Activated gamma-delta T cell (primary cell): ENCODE measurements around the gene SLC24A4.

Experiments used
- DNase-seq: peaks from one replicate; lab custom pipeline; 2025; lab: John Stamatoyannopoulos, UW

The SLC24A4 gene

DNA sequence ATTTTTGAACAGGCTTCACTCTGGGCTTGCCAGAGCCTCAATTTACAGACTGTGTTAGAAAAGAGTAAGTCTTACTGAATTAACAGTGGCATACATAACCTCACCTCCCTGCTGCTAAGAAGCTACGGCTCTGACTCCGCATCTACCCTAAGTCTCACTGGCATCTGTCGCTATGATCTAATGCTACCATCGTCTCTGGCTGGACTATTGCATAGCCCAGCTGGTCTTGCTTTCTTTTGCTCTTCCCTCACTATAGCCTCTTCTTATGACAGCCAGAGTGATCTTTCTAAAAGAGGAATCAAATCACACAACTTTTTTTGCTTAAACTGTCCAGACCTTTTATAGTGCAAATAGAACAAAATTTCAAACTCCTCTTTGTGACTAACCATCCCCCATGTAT lies 81.1 kb downstream of the SLC24A4 start:
- DNase-seq, result no peak

- DNase-seq, result no peak
Observed at GRCh38 chr14:92404421-92404820, 81.5 kb downstream of the SLC24A4 start.

DNA sequence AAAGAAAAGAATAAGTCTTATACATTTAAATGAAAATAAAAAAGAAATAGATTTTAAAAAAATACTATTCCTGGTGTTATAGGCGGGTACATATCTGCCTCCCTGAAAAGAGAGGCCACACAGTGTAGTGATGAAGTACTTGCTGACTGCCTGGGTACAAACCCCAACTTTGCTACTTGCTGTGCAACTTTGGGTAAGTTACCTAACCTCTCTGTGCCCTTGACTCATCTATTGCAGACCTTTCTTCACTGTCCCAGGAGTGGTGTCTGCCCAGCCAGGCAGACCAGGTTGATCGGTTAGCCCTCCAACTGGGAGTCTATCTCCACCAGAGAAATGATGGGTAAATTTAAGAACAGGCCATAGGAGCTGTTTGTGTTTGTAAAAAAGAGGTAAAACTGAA lies 82.0 kb downstream of the SLC24A4 start:
- no peak for DNase-seq

DNA sequence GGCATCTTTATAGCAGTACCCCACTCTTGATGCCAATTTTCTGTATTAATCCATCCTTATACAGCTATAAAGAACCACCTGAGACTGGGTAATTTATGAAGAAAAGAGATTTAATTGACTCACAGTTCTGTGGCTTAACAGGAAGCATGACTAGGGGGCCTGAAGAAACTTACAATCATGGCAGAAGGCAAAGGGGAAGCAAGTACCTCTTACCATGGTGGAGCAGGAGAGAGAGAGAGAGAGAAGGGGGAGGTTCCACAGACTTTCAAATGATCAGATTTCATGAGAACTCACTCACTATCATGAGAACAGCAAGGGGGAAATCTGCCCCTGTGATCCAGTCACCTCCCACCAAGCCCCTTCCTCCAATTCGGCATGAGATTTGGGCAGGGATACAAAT lies 84.4 kb downstream of the SLC24A4 start:
- no peak for DNase-seq

DNA sequence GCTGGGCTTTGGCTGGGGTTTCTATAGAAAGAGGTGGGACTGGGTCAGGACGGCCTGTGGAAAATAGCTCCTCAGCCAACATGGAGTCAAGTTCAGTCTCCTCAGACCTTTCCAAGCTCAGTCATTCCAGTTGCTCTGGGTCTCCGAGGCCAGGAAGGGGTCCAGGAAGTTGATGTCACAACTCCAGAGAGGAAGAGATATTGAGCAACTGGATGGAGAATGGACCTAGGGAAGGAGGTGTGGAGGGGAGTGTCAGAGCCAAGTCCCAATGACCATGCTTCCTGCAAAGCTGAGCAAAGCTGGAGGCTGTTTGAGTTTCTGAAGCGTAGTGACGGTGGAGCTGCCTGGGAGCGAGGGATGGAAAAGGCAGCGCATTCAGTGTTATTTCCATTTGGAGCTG lies 86.1 kb downstream of the SLC24A4 start:
- no peak for DNase-seq

DNA sequence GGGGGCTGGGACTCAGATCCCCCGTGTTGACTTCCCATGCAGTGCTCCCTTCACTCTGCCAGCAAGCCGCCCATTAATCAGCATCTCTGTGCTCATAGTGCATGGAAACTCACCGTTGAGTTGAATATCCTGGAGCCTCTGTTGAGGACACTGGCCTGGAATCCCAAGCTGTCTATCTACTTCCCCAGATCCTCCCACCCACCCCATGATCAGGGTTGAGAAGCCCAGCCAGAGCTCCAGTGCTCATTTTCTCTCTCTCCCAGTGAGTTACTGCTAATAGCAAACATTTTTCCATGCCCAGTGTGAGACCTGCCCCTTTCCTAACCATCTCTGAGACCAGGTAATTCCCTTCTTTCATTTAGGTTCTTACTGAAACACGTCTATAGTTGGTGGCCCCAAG lies 88.2 kb downstream of the SLC24A4 start:
- no peak for DNase-seq

GRCh38 chr14:92411941-92412340 lies 89.0 kb downstream of the SLC24A4 start:
- no peak for DNase-seq

DNA sequence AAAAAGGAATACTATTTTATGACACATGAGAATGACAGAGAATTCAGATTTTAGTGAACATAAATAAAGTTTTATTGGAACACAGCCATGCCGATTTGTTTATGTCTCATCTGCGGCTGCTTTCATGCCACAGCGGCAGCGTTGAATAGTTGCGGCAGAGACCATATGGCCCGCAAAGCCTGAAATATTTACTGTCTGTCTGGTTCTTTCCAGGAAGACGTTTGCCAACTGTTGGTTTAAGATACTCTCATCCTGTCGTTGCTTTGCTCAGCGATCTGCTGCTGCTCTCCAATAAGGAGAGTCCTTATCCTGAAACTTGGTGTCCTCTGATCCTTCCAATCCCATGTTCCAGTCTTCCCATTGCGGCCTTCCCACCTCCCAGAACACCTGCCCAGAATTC lies 89.9 kb downstream of the SLC24A4 start:
- no peak for DNase-seq

DNA sequence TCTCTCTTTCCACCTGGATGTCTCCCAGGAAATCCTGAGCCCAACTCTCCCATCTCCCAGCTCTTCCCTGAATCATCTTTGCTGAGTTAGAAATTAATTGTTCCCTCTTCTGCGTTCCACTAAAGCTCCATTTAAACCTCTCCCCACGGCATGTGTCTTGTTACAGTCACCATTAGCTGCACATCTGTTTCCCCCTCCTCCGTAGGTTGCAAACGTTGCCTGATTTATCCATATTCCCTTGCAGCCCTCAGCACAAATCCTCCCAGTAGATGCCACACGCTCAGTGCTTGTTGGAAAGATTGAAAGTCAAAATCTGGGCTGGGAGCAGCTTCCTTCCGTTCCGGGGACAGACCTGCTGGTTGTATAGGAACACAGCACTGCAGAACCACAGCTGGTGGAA lies 90.4 kb downstream of the SLC24A4 start:
- no peak for DNase-seq

GRCh38 chr14:92414690-92415445 lies 91.9 kb downstream of the SLC24A4 start:
- DNase-seq, result no peak

GRCh38 chr14:92415969-92416368 lies 93.0 kb downstream of the SLC24A4 start:
- DNase-seq, result no peak

DNA sequence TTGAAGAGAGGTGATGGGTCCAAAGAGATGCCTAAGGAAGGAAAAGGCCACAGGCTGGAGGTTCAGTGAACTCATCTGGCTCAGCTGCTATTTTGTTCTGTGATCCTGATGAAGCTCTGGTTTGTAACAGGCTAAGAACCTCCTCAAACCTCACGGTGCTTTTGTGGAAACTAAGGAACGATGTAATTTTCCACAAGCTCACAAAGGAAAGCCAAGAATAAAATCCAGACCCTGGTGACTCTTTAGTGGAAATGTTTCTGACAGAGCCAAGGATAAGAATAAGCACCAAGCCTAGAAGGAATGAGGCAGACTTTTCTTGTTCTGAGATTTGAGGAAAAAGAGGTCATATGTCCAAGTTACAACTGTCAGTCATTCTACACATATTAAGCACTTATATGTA lies 93.6 kb downstream of the SLC24A4 start:
- DNase-seq, result no peak

DNA sequence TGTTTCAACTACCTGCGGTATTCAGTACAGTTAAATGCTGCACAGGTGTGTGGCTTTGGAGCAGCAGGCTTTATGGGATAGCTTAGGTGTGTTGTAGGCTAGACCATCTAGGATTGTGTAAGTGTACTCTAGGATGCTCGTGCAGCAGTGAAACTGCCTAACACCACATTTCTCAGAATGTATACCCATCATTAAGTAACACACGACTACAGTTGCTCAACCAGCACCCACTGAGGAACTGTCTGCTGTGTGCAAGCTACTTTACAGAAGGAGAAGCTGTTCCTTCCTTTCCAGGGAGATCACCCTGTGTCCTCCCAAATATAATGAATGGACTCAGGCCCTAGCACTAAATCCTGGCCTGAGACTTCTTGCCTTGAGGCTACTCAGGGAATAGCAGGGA lies 94.8 kb downstream of the SLC24A4 start:
- DNase-seq, result no peak

- no peak for DNase-seq
Observed at GRCh38 chr14:92421751-92422150, 98.8 kb downstream of the SLC24A4 start.

- no peak for DNase-seq
Observed at GRCh38 chr14:92425101-92425500, 102.1 kb downstream of the SLC24A4 start.

DNA sequence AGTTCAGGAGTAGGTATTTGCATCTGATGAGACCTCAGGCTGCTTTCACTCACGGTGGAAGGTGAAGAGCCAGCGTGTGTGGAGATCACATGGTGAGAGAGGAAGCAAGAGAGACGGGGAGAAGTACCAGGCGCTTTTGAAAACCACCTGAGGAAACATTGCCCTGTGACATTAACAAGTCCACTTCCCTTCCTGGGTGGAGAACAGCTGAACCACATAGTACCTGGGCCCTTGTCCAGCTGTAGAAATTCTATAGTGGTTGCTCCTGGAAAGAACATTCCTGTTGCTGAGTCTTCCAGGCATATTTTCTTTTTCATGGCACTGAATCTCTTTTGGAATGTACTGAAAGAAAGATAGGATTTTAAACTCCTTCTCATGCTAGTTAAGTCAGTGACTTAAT lies 103.3 kb downstream of the SLC24A4 start:
- DNase-seq, result no peak

- no peak for DNase-seq
Observed at GRCh38 chr14:92427096-92427495, 104.1 kb downstream of the SLC24A4 start.

DNA sequence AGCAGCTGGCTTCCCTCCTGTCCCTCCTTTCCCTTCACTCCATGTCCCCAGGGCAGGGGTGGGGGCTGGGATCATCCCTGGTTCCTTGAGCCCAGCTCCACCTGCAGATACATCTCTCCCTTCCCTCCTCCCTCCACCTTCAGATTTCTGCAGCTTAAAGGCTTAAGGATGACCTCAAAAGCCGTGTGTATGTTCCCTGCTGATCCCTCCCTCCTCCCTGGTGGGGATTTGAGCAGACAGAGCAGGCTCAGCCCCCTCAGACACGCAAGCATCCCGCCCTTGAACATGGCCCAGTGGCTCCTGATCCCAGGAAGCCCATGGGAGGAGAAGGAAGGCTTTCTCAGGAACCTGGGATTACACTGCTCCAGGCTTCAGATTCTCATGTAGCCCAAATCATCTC lies 107.7 kb downstream of the SLC24A4 start:
- no peak for DNase-seq

- no peak for DNase-seq
Observed at GRCh38 chr14:92431199-92431725, 108.3 kb downstream of the SLC24A4 start.

DNA sequence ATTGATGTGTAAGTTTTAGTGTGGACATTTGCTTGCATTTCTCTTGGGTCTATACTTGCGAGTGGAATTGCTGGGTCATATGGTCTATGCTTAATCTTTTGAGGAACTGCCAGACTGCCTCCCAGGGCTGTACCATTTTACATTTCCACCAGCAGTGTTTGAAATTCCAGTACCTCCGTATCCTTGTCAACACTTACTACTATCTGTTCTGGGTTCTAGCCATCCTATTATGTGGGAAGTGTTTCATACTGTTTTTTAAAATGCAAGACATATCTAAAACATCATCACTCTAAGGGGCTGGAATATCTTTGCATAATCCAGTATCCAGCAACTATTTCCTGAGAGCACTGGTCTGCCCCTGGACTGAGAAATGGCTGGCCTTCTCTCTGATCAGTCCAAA lies 110.4 kb downstream of the SLC24A4 start:
- DNase-seq, result no peak

GRCh38 chr14:92435154-92435553 lies 112.2 kb downstream of the SLC24A4 start:
- no peak for DNase-seq

DNA sequence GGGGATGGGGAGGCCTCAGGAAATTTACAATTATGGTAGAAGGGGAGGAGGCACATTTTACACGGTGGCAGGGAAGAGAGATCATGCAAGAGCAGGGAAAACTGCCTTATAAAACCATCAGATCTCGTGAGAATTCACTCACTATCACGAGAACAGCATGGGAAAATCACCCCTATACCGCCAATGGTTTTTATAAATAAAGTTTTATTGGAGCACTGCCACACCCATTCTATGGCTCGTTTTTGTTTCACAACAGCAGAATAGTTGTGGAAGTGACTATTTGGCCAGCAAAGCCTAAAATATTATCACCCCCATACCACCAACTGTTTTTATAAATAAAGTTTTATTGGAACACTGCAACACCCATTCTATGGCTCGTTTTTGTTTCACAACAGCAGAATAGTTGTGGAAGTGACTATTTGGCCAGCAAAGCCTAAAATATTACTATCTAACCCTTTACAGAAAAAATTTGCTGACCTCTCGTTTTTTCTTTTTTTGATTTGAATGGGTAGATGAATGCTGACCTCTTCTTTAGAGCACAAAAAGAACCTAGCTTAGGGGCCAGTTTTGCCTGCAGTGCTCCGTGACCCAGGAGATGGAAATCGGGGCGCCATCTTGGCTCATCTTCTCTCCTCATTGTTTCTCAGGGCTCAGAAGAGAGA lies 113.3 kb downstream of the SLC24A4 start:
- no peak for DNase-seq

- DNase-seq, result no peak
Observed at GRCh38 chr14:92437309-92437708, 114.3 kb downstream of the SLC24A4 start.
